ENCODE data around the gene FKBP5.

The FKBP5 gene

DNA sequence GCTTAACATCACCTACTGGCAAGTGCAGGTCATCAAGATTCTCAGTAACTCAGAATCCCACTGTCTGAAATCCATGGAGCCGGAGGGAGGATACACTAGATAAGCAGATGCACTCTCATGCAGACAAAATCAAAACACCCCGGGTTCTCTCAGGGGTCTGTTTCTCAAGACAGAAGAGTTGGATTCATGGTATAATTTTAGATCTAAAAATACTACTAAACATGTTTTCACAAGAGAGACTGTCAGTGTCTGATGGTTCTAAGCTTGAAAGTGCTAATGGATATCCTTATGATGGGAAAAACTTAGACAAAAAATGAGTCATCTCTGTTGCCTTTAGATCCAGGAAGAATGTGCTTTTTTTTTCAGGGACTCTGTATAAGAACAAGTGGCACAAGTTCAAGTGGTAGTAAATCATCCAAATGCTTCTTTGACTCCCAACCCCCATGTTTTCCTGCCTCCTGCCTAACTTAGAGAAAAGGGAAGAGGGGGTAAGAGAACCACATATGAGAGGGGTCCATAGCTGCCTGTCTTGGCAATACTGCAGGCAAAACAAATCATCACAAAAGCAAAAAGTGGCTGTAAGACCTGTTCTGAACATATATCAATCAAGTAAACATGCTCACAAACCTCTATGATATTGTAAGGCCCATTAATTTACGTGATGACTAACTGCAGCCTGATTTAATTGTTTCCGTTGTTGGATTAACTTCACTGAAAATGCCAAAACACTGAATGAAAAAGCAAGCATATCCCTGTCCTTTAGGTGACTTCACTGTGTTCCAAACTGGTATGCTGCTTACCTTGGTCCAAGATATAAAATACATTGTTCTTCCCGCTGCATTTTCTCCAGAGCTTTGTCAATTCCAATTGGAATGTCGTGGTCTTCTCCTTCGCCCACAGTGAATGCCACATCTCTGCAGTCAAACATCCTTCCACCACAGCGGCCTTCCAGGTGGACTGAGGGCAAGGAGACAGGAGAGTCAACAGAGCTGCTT, 92.0 kb downstream of the FKBP5 start:
- H3K36me3 Mint-ChIP-seq = peaks cover 4% of the 10 kb centered on the region
- H3K4me3 Mint-ChIP-seq = no peak overlapping the region
- DNase-seq (ENCODE audit: low spot score in 2 of 2) = no peak
- no peaks in the 10 kb centered on the region for H3K4me1 Mint-ChIP-seq
- H3K27ac Mint-ChIP-seq = no peak overlapping the region
- H3K9me3 Mint-ChIP-seq = no peaks in the 10 kb centered on the region
- no peaks in the 10 kb centered on the region for H3K27me3 Mint-ChIP-seq
- no peak for ATAC-seq (ENCODE audit: low read depth)

DNA sequence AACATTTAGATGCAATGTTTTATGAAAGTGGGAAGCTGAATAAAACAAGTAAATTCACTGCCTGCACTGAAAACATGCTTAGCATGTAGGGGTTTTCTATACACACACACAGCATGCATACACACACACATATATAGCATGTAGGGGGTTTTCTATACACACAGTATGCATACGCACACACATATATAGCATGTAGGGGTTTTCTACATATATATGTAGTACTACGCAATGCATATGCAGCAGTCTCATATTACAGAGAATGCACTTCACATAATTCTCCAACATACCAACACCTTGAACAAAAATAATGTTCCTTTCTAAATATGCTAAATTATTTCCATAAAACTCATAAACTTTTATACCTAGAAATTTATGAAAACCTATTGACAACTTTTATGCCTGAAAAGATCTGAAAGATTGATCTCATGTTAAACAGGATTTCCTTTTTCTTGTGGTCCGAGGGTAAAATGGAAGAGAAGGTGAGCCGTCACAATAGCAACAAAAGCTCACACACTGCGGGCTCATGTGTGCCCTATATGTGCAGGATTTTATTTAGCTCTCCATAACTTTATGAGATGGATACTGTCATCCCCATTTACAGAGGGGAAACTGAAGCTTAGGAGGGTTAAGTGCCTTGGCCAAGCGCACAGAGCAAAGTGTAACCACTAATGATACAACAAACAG, 94.1 kb downstream of the FKBP5 start:
- Mint-ChIP-seq H3K4me3 (no peak overlapping the region), H3K27ac (no peak overlapping the region), H3K4me1 (no peaks in the 10 kb centered on the region), H3K36me3 (peaks cover 4% of the 10 kb centered on the region), H3K9me3 (no peaks in the 10 kb centered on the region), H3K27me3 (no peaks in the 10 kb centered on the region)
- ATAC-seq (ENCODE audit: low read depth) = no peak
- DNase-seq (ENCODE audit: low spot score in 2 of 2) = no peak

DNA sequence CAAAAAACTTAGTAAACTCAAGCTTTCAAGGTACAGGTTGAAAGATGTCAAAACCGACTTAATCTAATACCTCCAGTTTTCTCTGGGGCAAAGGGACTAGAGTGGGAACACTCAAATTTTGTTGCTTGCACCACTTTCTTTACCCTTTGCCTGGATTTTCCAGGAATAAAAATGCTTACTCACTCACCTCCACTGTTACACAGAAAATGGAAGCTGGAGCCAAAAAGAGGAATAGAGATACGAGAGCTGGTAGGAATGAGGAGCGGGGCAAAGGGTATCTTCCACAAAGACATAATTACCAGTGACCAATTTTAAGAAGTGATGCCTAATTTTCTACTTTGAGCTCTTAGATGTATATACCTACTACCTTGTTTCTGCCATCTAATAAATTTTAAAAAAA, 96.5 kb downstream of the FKBP5 start:
- no peaks in the 10 kb centered on the region for H3K9me3 Mint-ChIP-seq
- H3K27me3 Mint-ChIP-seq = no peaks in the 10 kb centered on the region
- H3K36me3 Mint-ChIP-seq = peaks cover 3% of the 10 kb centered on the region
- no peak for ATAC-seq (ENCODE audit: low read depth)
- DNase-seq (ENCODE audit: low spot score in 2 of 2) = no peak
- H3K27ac Mint-ChIP-seq = no peak overlapping the region
- H3K4me1 Mint-ChIP-seq = no peaks in the 10 kb centered on the region
- H3K4me3 Mint-ChIP-seq = no peak overlapping the region

DNA sequence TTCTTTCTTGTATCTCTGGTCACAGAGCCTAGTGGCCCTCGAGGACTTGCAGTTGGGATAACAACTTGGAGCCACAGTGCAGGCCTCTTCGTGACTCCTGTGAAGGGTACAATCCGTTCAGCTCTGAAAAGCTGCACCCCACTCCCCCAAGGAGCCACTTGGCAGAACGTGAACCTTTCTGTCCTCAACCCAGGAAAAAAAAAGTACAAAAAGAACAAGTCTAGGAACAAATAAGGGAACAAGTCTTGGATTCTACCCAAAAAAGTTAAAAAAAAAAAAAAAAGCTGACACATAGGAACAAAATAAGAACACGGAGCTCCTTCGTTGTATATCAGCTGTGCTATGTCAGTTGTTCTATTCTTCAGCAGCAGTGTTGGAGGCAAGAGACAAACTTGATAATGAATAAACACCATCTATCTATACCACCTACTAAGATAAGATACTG, 98.1 kb downstream of the FKBP5 start:
- H3K27ac Mint-ChIP-seq = no peak overlapping the region
- H3K4me1 Mint-ChIP-seq = peaks cover 4% of the 10 kb centered on the region
- ATAC-seq (ENCODE audit: low read depth) (no peak), DNase-seq (ENCODE audit: low spot score in 2 of 2) (no peak)
- H3K4me3 Mint-ChIP-seq = no peak overlapping the region
- H3K36me3 Mint-ChIP-seq = peaks cover 2% of the 10 kb centered on the region
- no peaks in the 10 kb centered on the region for H3K9me3 Mint-ChIP-seq
- no peaks in the 10 kb centered on the region for H3K27me3 Mint-ChIP-seq

DNA sequence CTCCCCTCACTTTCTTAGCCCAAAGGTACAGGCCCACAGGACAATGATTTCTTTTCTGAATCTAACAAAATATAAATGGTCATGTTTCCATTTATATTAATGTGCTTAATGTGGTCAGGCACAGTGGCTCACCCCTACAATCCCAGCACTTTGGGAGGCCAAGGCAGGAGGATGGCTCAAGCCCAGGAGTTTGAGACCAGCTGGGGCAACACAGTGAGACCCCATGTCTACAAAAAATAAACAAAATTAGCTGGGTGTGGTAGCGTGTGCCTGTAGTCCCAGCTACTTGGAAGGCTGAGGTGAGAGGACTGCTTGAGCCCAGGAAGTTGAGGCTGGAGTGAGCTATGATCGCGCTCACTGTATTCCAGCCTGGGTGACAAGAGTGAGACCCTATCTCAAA, 98.8 kb downstream of the FKBP5 start:
- no peaks in the 10 kb centered on the region for H3K9me3 Mint-ChIP-seq

DNA sequence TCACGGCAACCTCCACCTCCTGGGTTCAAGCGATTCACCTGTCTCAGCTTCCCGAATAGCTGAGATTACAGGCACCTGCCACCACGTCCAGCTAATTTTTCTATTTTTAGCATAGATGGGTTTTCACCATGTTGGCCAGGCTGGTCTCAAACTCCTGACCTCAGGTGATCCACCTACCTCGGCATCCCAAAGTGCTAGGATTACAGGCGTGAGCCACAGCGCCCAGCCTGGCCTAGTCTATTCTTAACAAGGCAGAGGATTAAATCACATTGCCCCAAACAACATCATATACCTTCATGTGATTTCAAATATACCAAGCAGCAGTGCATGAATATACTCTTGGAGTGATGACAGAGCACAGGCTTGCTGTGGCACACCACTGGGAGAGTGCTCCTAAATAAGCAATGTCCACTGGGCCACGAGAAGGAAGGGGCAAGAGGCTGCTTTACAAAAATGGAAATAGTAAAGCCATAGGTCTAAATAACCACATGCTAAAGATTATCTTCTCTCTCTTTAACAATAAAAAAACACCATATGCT, 99.4 kb downstream of the FKBP5 start:
- no peak overlapping the region for H3K4me3 Mint-ChIP-seq
- ATAC-seq (ENCODE audit: low read depth) (no peak), DNase-seq (ENCODE audit: low spot score in 2 of 2) (no peak)
- H3K27me3 Mint-ChIP-seq = no peaks in the 10 kb centered on the region
- H3K9me3 Mint-ChIP-seq = no peaks in the 10 kb centered on the region
- peaks cover 2% of the 10 kb centered on the region for H3K36me3 Mint-ChIP-seq
- peaks cover 4% of the 10 kb centered on the region for H3K4me1 Mint-ChIP-seq
- H3K27ac Mint-ChIP-seq = no peak overlapping the region

More for the DNA sequence above, 98.8 kb downstream of the FKBP5 start:
- peaks cover 4% of the 10 kb centered on the region for H3K4me1 Mint-ChIP-seq
- H3K4me3 Mint-ChIP-seq = no peak overlapping the region
- no peaks in the 10 kb centered on the region for H3K27me3 Mint-ChIP-seq
- DNase-seq (ENCODE audit: low spot score in 2 of 2) = no peak
- ATAC-seq (ENCODE audit: low read depth) = no peak
- peaks cover 2% of the 10 kb centered on the region for H3K36me3 Mint-ChIP-seq
- no peak overlapping the region for H3K27ac Mint-ChIP-seq

DNA sequence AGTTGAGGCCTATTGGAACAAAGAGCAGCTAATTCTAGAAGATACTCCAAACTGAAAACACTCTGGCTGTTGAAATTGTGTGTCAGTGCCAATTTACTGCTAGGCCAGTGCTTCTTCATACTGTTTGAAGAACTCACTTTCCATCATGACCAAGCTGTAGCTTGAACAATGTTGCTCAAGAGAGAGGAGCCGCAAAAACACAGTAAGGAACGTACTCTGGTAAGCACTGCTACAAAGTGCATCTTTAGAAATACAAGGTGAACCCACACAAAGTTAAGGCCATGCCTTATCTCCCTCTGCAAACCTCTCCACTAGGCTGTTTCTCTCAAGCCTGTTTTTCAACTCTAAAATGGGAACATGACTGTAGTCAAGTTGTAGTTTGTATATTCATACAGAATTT, 101.5 kb downstream of the FKBP5 start:
- H3K36me3 Mint-ChIP-seq = peaks cover 2% of the 10 kb centered on the region
- no peak overlapping the region for H3K4me3 Mint-ChIP-seq
- peaks cover 4% of the 10 kb centered on the region for H3K4me1 Mint-ChIP-seq
- no peaks in the 10 kb centered on the region for H3K9me3 Mint-ChIP-seq
- no peak for DNase-seq (ENCODE audit: low spot score in 2 of 2)
- no peaks in the 10 kb centered on the region for H3K27me3 Mint-ChIP-seq
- H3K27ac Mint-ChIP-seq = no peak overlapping the region
- ATAC-seq (ENCODE audit: low read depth) = no peak

DNA sequence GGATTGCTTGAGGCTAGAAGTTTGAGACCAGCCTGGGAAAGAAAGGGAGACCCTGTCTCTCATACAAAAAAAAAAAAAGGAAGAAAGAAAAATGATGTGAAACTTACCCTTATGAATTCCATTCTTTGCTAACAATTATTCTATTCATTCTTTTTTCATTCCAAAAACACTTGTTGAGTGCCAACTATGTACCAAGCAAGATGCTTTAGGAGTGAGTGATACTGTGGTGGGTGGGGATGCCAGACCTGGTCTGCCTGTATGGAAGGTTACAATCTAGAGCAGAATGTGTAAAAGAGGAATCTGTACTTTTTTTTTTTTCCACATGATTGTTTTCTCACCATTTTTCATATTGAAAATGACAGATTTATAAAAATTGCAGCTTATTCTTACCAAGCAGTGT, 102.2 kb downstream of the FKBP5 start:
- ATAC-seq (ENCODE audit: low read depth) (no peak), DNase-seq (ENCODE audit: low spot score in 2 of 2) (no peak)
- H3K9me3 Mint-ChIP-seq = no peaks in the 10 kb centered on the region
- peak overlapping the region; percentile 64 for H3K27ac Mint-ChIP-seq
- no peaks in the 10 kb centered on the region for H3K27me3 Mint-ChIP-seq
- H3K4me1 Mint-ChIP-seq = peaks cover 4% of the 10 kb centered on the region
- H3K4me3 Mint-ChIP-seq = no peak overlapping the region
- H3K36me3 Mint-ChIP-seq = peaks cover 2% of the 10 kb centered on the region

DNA sequence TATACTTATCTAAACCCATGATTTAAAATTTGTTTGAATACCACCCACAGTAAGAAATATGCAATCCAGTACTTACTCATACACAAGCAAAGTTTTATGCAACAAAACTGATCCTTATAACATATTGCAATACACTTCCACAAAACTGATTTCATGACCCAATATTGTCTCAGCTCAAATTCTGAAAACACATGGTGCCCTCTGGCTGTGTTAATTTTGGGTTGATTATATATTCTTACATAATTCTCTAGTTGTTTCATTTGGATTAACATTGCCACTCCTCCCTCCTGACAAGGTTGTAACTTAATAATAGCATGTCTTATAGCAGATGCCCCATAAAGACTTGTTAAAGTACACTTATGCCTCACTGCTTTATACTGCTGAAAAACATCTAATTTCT, 103.1 kb downstream of the FKBP5 start:
- no peaks in the 10 kb centered on the region for H3K9me3 Mint-ChIP-seq
- H3K4me1 Mint-ChIP-seq = peaks cover 4% of the 10 kb centered on the region
- no peak for ATAC-seq (ENCODE audit: low read depth)
- H3K36me3 Mint-ChIP-seq = peaks cover 2% of the 10 kb centered on the region
- no peak overlapping the region for H3K27ac Mint-ChIP-seq
- no peak overlapping the region for H3K4me3 Mint-ChIP-seq
- no peak for DNase-seq (ENCODE audit: low spot score in 2 of 2)
- no peaks in the 10 kb centered on the region for H3K27me3 Mint-ChIP-seq

DNA sequence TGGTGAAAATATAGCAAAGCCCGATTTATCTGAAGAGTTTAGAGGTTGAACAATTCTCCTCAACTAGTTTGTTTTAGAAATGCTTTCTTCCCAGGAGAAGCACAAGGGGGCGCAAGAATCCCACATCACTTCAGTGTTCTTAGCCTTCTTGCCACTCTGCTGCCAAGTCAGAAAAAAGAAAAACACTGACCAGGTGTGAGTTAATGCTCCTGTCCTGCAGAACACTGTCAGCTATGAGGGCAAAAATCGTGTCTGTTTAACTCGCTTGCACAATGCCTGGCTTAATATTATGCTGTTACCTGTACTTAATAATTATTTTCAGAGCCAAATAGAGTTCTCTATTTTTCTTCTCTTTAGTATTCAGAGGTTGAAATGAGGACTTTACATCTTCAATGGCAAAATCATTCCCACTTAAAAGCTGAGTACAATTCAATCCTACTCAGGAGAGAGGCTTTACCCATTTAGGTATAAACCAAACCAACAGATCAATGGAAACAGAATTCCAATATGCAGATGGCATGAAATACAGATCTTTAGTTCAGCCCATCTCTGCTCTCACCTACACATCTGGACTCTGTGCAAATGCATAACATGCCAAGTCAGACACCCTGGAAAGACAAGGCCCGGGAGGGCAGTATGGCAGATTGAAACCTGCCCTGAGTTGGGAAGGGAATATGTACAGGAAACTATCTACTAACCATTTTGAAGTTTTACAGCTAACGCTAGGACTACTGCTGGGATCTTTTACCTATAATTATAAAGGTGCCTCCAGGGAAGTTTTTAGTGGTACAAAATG, 104.6 kb downstream of the FKBP5 start:
- Mint-ChIP-seq H3K9me3 (no peaks in the 10 kb centered on the region), H3K4me1 (peaks cover 4% of the 10 kb centered on the region), H3K4me3 (no peak overlapping the region), H3K36me3 (peaks cover 4% of the 10 kb centered on the region), H3K27me3 (no peaks in the 10 kb centered on the region), H3K27ac (no peak overlapping the region)
- ATAC-seq (ENCODE audit: low read depth) (peak; percentile 74), DNase-seq (ENCODE audit: low spot score in 2 of 2) (peak; percentile 67 to 70)

DNA sequence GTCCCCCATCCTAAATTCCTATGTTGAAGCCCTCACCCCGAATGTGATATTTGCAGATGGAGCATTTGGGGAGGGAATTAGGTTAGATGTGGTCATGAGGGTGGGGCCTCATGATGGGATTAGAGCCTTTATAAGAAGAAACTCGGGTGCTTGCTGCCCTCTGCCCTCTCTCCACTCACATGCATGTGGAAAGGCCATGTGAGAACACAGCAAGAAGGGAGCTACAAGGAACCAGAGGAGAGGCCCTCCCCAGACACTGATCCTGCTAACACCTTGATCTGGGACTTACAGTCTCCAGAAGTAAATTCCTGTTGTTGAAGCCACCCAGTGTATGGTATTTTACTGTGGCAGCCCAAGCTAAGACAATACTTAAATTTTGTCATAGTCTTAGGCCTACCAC, 106.4 kb downstream of the FKBP5 start:
- Mint-ChIP-seq H3K36me3 (peaks cover 4% of the 10 kb centered on the region), H3K4me1 (peaks cover 4% of the 10 kb centered on the region), H3K9me3 (no peaks in the 10 kb centered on the region), H3K27me3 (no peaks in the 10 kb centered on the region), H3K27ac (no peak overlapping the region), H3K4me3 (no peak overlapping the region)
- DNase-seq (ENCODE audit: low spot score in 2 of 2) (no peak), ATAC-seq (ENCODE audit: low read depth) (no peak)

DNA sequence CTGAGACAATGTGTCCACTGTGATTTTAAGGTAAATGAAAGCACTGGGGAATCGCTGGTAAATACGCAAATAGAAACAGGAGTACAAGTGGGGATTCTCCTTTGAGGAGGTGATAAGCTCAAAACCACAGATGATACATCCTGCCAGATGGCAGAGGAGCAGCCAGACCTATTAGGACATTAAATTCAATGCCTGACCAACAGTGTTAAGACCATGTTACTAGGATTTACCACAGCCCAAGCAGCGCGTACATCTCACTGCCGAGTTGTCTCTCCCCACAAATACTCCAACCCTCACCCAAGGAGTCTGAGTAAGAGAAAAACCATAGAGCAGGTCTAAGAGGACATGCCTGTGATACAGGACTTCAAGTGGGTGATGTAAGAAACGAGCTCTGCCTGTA, 107.1 kb downstream of the FKBP5 start:
- H3K4me3 Mint-ChIP-seq = no peak overlapping the region
- no peaks in the 10 kb centered on the region for H3K9me3 Mint-ChIP-seq
- no peak overlapping the region for H3K27ac Mint-ChIP-seq
- no peaks in the 10 kb centered on the region for H3K27me3 Mint-ChIP-seq
- ATAC-seq (ENCODE audit: low read depth) (no peak), DNase-seq (ENCODE audit: low spot score in 2 of 2) (no peak)
- peaks cover 9% of the 10 kb centered on the region for H3K36me3 Mint-ChIP-seq
- H3K4me1 Mint-ChIP-seq = peaks cover 4% of the 10 kb centered on the region

DNA sequence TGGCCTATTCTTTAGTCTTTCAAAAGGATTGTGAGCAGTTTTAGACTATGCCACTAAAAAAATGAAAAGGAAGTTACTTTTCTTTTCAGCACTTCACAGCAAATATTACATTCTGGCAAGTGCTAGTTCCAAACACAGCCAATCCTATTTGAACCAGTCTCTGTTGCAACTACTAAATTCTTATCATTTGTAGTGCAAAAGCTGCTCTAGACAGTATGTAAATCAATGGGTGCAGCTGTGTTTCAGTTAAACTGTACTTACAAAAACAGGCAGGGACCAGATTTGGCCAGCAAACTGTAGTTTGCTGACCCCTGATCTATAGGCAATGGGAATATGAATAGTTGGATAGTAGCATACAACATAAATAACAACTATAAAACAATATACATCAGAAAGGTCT, 107.9 kb downstream of the FKBP5 start:
- H3K9me3 Mint-ChIP-seq = no peaks in the 10 kb centered on the region
- no peak overlapping the region for H3K27ac Mint-ChIP-seq
- ATAC-seq (ENCODE audit: low read depth) = no peak
- H3K4me3 Mint-ChIP-seq = no peak overlapping the region
- no peaks in the 10 kb centered on the region for H3K4me1 Mint-ChIP-seq
- no peaks in the 10 kb centered on the region for H3K27me3 Mint-ChIP-seq
- peaks cover 7% of the 10 kb centered on the region for H3K36me3 Mint-ChIP-seq
- DNase-seq (ENCODE audit: low spot score in 2 of 2) = no peak

DNA sequence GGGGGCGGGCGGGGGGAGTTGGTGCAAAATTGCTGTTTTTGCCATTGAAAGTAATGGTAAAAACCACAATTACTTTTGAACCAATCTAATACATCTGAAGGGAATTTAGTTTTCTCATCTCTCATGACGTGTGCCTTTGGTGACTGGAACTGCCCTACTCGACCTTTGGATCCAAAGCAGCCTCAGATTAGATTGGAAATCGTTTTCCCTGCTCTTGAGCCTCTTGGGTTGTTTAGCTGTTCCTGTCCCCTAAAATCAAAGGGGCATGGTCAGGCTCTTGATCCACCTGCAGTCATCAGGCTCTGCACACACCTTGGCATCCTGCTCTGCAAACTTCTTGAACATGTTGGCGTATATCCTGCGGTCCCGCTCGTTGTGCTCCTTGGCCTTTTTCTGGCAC, 112.0 kb downstream of the FKBP5 start:
- no peak for DNase-seq (ENCODE audit: low spot score in 2 of 2)
- Mint-ChIP-seq H3K9me3 (no peaks in the 10 kb centered on the region), H3K4me3 (no peak overlapping the region), H3K27me3 (no peaks in the 10 kb centered on the region), H3K27ac (no peak overlapping the region), H3K36me3 (peaks cover 12% of the 10 kb centered on the region), H3K4me1 (no peaks in the 10 kb centered on the region)
- no peak for ATAC-seq (ENCODE audit: low read depth)
